Measurements from ENCODE around the gene ZNF335.

DNA sequence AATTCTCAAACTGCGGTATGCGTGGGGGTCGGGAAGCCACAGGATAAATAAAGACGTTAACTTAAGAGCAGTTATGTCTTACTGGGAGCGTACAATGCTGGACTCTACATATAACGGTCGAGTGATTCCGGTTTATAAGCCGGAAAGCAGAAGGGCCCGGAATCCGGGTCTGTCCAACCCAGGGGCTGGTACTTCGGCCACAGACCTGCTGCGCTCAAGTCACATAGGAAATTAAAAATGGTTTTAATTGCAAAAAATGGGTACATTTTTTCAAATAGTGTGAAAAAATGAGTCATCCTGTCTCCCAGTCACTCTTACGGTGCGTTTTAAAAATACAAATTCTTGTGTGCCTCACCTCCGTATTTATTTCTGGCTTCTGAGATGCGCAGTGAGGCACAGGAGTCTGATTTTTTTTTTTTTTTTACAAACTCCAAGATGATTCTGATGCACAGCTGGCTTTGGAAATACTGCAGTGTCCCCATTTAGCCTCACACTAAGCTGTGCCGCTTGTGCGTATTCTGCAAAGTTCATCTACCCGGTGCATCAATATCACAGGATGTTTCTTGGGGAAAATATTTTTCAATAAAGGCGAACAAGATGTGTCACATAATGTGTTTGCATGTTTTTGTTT is 36.5 kb downstream of the ZNF335 start:
- TF ChIP-seq TAF1 (IDR thresholded peaks at IDR 0.05; ENCODE audit: low read depth, low read length) (no peak), POLR2AphosphoS5 (IDR thresholded peaks at IDR 0.05; ENCODE audit: low read depth, low read length) (no peak)
